HL-60 (cell line): ENCODE results near the gene TBX18.

Experiments used
- GABPA ChIP-seq: IDR thresholded peaks from 2 replicates; pipeline ENCODE4 v1.6.1; 2012; ENCODE audit warnings: low read depth
- POLR2AphosphoS5 ChIP-seq: IDR thresholded peaks from 2 replicates; pipeline ENCODE4 v1.6.1; 2012; ENCODE audit warnings: low read depth
- TF ChIP-seq, protein P1 (sequence below): IDR thresholded peaks from one replicate; pipeline ENCODE4 v1.5.1; 2011; ENCODE audit warnings: low read length, control low read depth, inconsistent platforms; ENCODE audit not compliant: insufficient read depth
- TF ChIP-seq, protein P2 (sequence below): IDR thresholded peaks from 2 replicates; pipeline ENCODE4 v1.6.1; 2012; ENCODE audit warnings: low read depth; ENCODE audit not compliant: insufficient replicate concordance

DNA sequence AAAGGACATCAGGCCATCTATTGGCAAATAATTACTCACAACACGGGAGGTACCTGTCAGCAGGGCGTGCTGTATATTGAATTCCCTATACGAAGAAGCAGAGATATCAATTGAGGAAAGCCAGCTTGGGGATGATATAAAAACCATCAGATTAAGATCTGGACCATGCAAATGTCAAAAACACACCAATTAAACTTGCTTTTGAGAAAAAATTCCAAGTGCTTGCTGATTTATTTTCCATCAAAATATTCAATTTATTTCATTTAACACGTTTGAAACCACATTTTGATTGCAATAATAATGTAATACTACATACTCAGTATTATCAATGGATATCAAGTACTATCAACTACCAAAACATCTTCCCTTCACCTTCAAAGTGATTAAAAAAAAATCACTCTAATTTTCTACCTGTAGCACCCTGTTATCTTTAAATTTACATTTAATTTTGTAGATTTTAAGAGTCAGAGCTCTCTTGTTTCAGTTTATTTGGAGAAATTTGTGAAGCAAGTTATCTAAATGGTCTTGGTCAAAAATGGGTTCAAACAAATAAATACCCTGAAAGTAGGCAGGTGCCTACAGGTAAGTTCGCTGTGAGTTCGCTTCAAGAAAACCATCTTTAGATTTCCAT is 6.8 kb upstream of the TBX18 start:
- TF ChIP-seq, protein P1, sequence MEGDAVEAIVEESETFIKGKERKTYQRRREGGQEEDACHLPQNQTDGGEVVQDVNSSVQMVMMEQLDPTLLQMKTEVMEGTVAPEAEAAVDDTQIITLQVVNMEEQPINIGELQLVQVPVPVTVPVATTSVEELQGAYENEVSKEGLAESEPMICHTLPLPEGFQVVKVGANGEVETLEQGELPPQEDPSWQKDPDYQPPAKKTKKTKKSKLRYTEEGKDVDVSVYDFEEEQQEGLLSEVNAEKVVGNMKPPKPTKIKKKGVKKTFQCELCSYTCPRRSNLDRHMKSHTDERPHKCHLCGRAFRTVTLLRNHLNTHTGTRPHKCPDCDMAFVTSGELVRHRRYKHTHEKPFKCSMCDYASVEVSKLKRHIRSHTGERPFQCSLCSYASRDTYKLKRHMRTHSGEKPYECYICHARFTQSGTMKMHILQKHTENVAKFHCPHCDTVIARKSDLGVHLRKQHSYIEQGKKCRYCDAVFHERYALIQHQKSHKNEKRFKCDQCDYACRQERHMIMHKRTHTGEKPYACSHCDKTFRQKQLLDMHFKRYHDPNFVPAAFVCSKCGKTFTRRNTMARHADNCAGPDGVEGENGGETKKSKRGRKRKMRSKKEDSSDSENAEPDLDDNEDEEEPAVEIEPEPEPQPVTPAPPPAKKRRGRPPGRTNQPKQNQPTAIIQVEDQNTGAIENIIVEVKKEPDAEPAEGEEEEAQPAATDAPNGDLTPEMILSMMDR = no peak
- TF ChIP-seq POLR2AphosphoS5 = no peak
- TF ChIP-seq, protein P2, sequence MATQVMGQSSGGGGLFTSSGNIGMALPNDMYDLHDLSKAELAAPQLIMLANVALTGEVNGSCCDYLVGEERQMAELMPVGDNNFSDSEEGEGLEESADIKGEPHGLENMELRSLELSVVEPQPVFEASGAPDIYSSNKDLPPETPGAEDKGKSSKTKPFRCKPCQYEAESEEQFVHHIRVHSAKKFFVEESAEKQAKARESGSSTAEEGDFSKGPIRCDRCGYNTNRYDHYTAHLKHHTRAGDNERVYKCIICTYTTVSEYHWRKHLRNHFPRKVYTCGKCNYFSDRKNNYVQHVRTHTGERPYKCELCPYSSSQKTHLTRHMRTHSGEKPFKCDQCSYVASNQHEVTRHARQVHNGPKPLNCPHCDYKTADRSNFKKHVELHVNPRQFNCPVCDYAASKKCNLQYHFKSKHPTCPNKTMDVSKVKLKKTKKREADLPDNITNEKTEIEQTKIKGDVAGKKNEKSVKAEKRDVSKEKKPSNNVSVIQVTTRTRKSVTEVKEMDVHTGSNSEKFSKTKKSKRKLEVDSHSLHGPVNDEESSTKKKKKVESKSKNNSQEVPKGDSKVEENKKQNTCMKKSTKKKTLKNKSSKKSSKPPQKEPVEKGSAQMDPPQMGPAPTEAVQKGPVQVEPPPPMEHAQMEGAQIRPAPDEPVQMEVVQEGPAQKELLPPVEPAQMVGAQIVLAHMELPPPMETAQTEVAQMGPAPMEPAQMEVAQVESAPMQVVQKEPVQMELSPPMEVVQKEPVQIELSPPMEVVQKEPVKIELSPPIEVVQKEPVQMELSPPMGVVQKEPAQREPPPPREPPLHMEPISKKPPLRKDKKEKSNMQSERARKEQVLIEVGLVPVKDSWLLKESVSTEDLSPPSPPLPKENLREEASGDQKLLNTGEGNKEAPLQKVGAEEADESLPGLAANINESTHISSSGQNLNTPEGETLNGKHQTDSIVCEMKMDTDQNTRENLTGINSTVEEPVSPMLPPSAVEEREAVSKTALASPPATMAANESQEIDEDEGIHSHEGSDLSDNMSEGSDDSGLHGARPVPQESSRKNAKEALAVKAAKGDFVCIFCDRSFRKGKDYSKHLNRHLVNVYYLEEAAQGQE = no peak
- no peak for TF ChIP-seq GABPA
